Thoracic aorta (tissue), 2 donors: ENCODE results near the gene YBX3. TPM values are rescaled to one million over a fixed set of nuclear protein-coding genes. Genes with fewer than 3 reads are reported as not detected.

Experiments
- ATAC-seq: fragments of 150-250 bp; one replicate; pipeline ENCODE4 v1.8.0; 2017; ENCODE audit warnings: low read depth; ENCODE audit not compliant: insufficient number of reproducible peaks, low FRiP score
- DNase-seq: peaks from one replicate; pipeline ENCODE4 v3.0.0-alpha.2; 2020; ENCODE audit warnings: low spot score
- H3K27ac ChIP-seq, 2 donors: fragments of 200-600 bp; sonication (generic); 1 replicate in 1 of 2; 2 replicates in 1 of 2; pipeline ENCODE4 v1.5.1; 2016; ENCODE audit warnings: mild to moderate bottlenecking in 2 of 2, moderate library complexity in 2 of 2
- H3K27me3 ChIP-seq: fragments of 200-600 bp; sonication (generic); replicated peaks from 2 replicates; pipeline ENCODE4 v1.6.0; 2016; ENCODE audit warnings: mild to moderate bottlenecking; ENCODE audit not compliant: insufficient read depth
- H3K36me3 ChIP-seq: fragments of 200-600 bp; sonication (generic); one replicate; pipeline ENCODE4 v1.5.1; 2016
- H3K4me1 ChIP-seq, 2 donors: fragments of 200-600 bp; sonication (generic); 1 replicate in 1 of 2; 2 replicates in 1 of 2; pipeline versions ENCODE4 v1.5.1 to v1.6.0; 2016; ENCODE audit warnings: low read depth in 2 of 2, mild to moderate bottlenecking in 1 of 2; ENCODE audit not compliant: control insufficient read depth in 1 of 2
- H3K4me3 ChIP-seq: fragments of 200-600 bp; sonication (generic); 2 replicates; pipeline ENCODE4 v1.5.1; 2016; ENCODE audit warnings: mild to moderate bottlenecking
- H3K9me3 ChIP-seq: fragments of 200-600 bp; sonication (generic); 2 replicates; pipeline ENCODE4 v1.5.1; 2016
- total RNA-seq, 2 donors: library from RNA; depleted of rRNA; stranded (reverse); fragments of >200 nt; gene quantifications; one replicate each; pipeline versions ENCODE4 v1.1.0 to v1.2.3, GENCODE V29; 2016
- TF ChIP-seq, protein P1 (sequence below): fragments of 200-600 bp; sonication (generic); IDR thresholded peaks from one replicate; pipeline ENCODE4 v1.5.1; 2019; ENCODE audit warnings: antibody characterized with exemption

The YBX3 gene
- total RNA-seq, 2 donors from 2014 or later, result 238 to 630 TPM

DNA sequence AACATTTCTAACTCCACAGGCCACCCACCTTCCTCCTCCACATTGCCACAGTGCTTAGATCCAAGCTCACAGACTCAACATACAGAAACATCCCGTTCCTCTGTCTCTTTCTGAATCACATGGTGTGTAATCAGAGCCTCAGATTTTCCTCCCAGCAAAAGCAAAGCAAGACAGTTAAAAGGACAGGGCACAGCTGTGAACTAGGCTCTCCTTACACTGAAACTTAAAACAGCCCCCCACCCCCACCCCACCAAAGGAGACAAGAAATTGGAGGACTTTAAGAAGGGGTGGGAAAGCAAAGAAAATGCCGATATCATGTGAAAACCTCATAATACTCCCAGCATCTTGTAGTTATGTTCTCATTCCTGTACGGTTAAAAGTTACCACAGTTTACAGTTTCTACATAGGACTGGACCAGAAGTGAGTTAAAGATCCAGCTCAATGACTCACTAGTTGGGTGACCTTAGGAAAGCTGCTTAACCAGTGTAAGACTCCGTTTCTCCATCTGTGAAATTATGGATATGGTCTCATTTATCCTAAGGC is 4.8 kb downstream of the YBX3 start:
- ATAC-seq (no peak), DNase-seq (no peak)
- Histone ChIP-seq H3K9me3 (no peaks in the 10 kb centered on the region), H3K4me1 (peaks cover 35 to 48% of the 10 kb centered on the region in 2 donors), H3K27ac (peak overlapping the region; percentile 40 to 81), H3K36me3 (peaks cover 21% of the 10 kb centered on the region), H3K4me3 (peak overlapping the region; percentile 17), H3K27me3 (no peaks in the 10 kb centered on the region)
- TF ChIP-seq, protein P1, sequence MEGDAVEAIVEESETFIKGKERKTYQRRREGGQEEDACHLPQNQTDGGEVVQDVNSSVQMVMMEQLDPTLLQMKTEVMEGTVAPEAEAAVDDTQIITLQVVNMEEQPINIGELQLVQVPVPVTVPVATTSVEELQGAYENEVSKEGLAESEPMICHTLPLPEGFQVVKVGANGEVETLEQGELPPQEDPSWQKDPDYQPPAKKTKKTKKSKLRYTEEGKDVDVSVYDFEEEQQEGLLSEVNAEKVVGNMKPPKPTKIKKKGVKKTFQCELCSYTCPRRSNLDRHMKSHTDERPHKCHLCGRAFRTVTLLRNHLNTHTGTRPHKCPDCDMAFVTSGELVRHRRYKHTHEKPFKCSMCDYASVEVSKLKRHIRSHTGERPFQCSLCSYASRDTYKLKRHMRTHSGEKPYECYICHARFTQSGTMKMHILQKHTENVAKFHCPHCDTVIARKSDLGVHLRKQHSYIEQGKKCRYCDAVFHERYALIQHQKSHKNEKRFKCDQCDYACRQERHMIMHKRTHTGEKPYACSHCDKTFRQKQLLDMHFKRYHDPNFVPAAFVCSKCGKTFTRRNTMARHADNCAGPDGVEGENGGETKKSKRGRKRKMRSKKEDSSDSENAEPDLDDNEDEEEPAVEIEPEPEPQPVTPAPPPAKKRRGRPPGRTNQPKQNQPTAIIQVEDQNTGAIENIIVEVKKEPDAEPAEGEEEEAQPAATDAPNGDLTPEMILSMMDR, result no peak

DNA sequence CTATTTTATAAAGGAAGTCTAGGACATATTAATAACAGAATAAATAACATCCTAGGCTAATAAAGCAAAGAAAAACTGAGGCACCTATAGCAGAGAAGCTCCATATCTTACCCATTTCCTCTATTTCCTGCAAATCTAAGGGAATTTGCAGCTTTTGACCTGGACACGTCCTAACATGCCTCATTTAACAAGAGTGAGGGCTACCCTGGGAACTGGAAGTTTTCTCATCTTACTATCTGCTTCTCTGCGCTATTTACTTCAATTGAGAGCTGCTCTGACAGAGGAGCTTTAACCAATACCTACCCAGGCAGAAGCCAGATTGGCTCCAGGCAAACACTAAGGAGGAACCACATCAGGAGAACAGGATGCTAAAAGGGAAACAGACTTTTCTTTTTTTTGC is 5.7 kb downstream of the YBX3 start:
- peak overlapping the region; percentile 23 for H3K4me3 ChIP-seq
- H3K27me3 ChIP-seq, result no peaks in the 10 kb centered on the region
- no peak for ATAC-seq
- TF ChIP-seq, protein P1, result no peak
- H3K27ac ChIP-seq, result peak overlapping the region; percentile 64 to 81
- no peak for DNase-seq
- H3K4me1 ChIP-seq, result peaks cover 35 to 48% of the 10 kb centered on the region in 2 donors
- no peaks in the 10 kb centered on the region for H3K9me3 ChIP-seq
- H3K36me3 ChIP-seq, result peaks cover 30% of the 10 kb centered on the region

DNA sequence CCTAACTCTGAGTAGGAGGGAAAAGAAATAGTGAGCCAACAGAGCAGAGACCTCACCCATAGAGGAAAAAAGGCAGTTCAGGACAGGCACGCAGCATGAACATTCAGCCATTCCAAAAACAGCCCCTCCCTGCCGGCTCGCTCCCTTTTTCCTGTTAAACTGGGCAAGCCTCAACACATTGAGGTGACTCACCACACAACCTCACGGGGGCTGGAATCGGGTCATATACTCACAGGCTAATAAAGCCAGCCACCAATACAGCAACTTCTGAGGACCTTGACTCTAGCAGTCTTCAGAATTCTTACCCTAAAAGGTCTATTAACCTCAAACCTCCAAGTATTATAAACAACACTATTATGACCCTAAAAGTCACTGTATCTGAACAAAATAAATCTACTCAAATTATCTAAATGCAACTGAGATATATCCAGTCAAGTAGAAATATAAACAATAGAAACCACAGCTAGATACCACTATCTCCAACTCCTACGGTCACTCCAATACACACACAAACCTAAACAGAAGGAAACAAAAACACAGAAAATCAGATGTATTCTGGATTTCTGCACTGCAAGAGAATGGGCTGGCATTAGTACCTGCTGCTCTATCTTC is 6.3 kb downstream of the YBX3 start:
- Histone ChIP-seq H3K27ac (peak overlapping the region; percentile 64 to 81), H3K27me3 (no peaks in the 10 kb centered on the region), H3K9me3 (no peaks in the 10 kb centered on the region), H3K36me3 (peaks cover 36% of the 10 kb centered on the region), H3K4me1 (peaks cover 35 to 48% of the 10 kb centered on the region in 2 donors), H3K4me3 (peak overlapping the region; percentile 23)
- TF ChIP-seq, protein P1, result no peak
- DNase-seq, result peak; percentile 79
- peak; percentile 92 for ATAC-seq

DNA sequence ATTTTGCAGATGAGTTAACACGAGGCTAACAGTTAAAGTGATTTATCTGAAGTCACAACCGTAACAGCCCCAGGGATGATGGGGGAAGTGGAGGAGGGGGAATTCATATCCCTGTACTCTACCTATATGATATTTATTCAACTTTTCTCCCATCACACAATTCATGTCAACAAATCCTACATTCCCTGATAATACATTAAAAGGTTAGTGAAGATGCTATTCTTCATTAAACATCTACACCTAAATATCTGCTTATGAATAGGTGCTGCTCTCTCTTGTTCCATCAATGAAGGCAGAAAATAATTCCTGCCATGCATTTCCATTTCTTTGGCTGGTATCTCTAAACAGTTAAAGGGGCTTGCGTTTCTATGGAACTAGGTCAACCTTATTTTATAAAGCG is 6.8 kb downstream of the YBX3 start:
- peak overlapping the region; percentile 23 for H3K4me3 ChIP-seq
- H3K4me1 ChIP-seq, result peaks cover 35 to 48% of the 10 kb centered on the region in 2 donors
- ATAC-seq, result no peak
- H3K9me3 ChIP-seq, result no peaks in the 10 kb centered on the region
- TF ChIP-seq, protein P1, result no peak
- H3K27me3 ChIP-seq, result no peaks in the 10 kb centered on the region
- DNase-seq, result no peak
- peak overlapping the region; percentile 64 to 81 for H3K27ac ChIP-seq
- peaks cover 37% of the 10 kb centered on the region for H3K36me3 ChIP-seq

DNA sequence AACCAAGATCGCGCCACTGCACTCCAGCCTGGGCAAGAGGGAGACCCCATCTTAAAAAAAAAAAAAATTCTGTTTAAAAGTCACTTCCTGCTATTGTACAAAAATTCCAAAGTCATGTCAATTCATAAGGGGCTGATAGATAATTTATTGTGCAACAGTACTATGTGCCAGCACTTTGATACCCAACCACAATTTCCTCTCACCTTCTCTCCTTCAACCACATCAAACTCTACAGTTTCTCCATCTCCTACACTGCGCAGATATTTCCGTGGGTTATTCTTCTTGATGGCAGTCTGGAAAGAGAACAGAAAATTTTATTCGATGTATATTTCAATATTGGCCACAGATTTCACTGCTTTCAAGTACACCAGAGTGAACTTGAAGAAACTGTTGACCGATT is 7.6 kb downstream of the YBX3 start:
- ATAC-seq, result no peak
- TF ChIP-seq, protein P1, result no peak
- H3K27me3 ChIP-seq, result no peaks in the 10 kb centered on the region
- peaks cover 32 to 44% of the 10 kb centered on the region in 2 donors for H3K4me1 ChIP-seq
- H3K4me3 ChIP-seq, result no peak overlapping the region
- DNase-seq, result no peak
- no peaks in the 10 kb centered on the region for H3K9me3 ChIP-seq
- peaks cover 38% of the 10 kb centered on the region for H3K36me3 ChIP-seq
- peak overlapping the region in 1 of 2 donors; percentile 81 for H3K27ac ChIP-seq
